Measurements from ENCODE around the gene TIMMDC1.

Gene TIMMDC1

GRCh38 chr3:119481079-119481478 lies 17.3 kb upstream of the TIMMDC1 start:
- Histone ChIP-seq H2AK5ac (ENCODE audit: low read length) (no peak overlapping the region), H3K27me3 (ENCODE audit: insufficient read depth, low read length) (no peaks in the 10 kb centered on the region), H4K12ac (ENCODE audit: low read depth, low read length) (no peak overlapping the region), H2AFZ (ENCODE audit: insufficient read depth, low read length, poor library complexity) (no peak overlapping the region), H2BK12ac (ENCODE audit: low read length) (no peak overlapping the region), H2BK120ac (ENCODE audit: insufficient read depth, low read length, poor library complexity) (no peak overlapping the region), H3K36me3 (ENCODE audit: control insufficient read depth in 1 of 2, insufficient read depth in 2 of 2, low read length in 2 of 2) (peaks cover 0 to 13% of the 10 kb centered on the region in 2 experiments), H3K18ac (ENCODE audit: low read length) (no peak overlapping the region), H3K9ac (ENCODE audit: low read length) (no peak overlapping the region), H3K23ac (ENCODE audit: low read length) (no peak overlapping the region), H3K27ac (ENCODE audit: low read depth, low read length) (no peak overlapping the region), H3K9me3 (ENCODE audit: insufficient read depth, low read depth, low read length) (no peaks in the 10 kb centered on the region), H3K4me1 (ENCODE audit: control insufficient read depth in 1 of 2, insufficient read depth in 2 of 2, low read length in 2 of 2) (no peaks in the 10 kb centered on the region), H3K4me2 (ENCODE audit: low read length) (no peak overlapping the region), H3K4ac (ENCODE audit: low read depth, low read length) (no peak overlapping the region), H4K91ac (ENCODE audit: low read depth, low read length) (no peak overlapping the region), H4K8ac (ENCODE audit: low read depth, low read length) (no peak overlapping the region), H3K4me3 (ENCODE audit: low read depth, low read length) (no peak overlapping the region), H3K79me2 (ENCODE audit: control insufficient read depth, insufficient read depth, low read length, poor library complexity) (no peaks in the 10 kb centered on the region), H2BK5ac (ENCODE audit: low read depth, low read length, poor library complexity) (no peak overlapping the region), H3K14ac (ENCODE audit: low read length) (no peak overlapping the region), H3K79me1 (ENCODE audit: low read length) (no peaks in the 10 kb centered on the region)
- no peak for DNase-seq
- WGBS (ENCODE audit: extremely low coverage, insufficient coverage, insufficient read length), result no CpG with 5 or more reads among the region's 2 CpGs

- H2BK5ac ChIP-seq (ENCODE audit: low read depth, low read length, poor library complexity), result no peak overlapping the region
- H2AFZ ChIP-seq (ENCODE audit: insufficient read depth, low read length, poor library complexity), result no peak overlapping the region
- peaks cover 2 to 9% of the 10 kb centered on the region in 2 experiments for H3K36me3 ChIP-seq (ENCODE audit: control insufficient read depth in 1 of 2, insufficient read depth in 2 of 2, low read length in 2 of 2)
- DNase-seq, result no peak
- no peak overlapping the region for H3K18ac ChIP-seq (ENCODE audit: low read length)
- H4K91ac ChIP-seq (ENCODE audit: low read depth, low read length), result no peak overlapping the region
- WGBS (ENCODE audit: extremely low coverage, insufficient coverage, insufficient read length), result no CpG with 5 or more reads among the region's 1 CpG
- H2AK5ac ChIP-seq (ENCODE audit: low read length), result no peak overlapping the region
- no peak overlapping the region for H3K4me2 ChIP-seq (ENCODE audit: low read length)
- no peak overlapping the region for H2BK120ac ChIP-seq (ENCODE audit: insufficient read depth, low read length, poor library complexity)
- H3K27ac ChIP-seq (ENCODE audit: low read depth, low read length), result no peak overlapping the region
- H3K4ac ChIP-seq (ENCODE audit: low read depth, low read length), result no peak overlapping the region
- no peak overlapping the region for H3K4me3 ChIP-seq (ENCODE audit: low read depth, low read length)
- H4K12ac ChIP-seq (ENCODE audit: low read depth, low read length), result no peak overlapping the region
- no peaks in the 10 kb centered on the region for H3K9me3 ChIP-seq (ENCODE audit: insufficient read depth, low read depth, low read length)
- no peak overlapping the region for H3K14ac ChIP-seq (ENCODE audit: low read length)
- H3K9ac ChIP-seq (ENCODE audit: low read length), result no peak overlapping the region
- no peak overlapping the region for H3K23ac ChIP-seq (ENCODE audit: low read length)
- no peaks in the 10 kb centered on the region for H3K79me2 ChIP-seq (ENCODE audit: control insufficient read depth, insufficient read depth, low read length, poor library complexity)
- H4K8ac ChIP-seq (ENCODE audit: low read depth, low read length), result no peak overlapping the region
- no peaks in the 10 kb centered on the region for H3K79me1 ChIP-seq (ENCODE audit: low read length)
- H3K4me1 ChIP-seq (ENCODE audit: control insufficient read depth in 1 of 2, insufficient read depth in 2 of 2, low read length in 2 of 2), result no peaks in the 10 kb centered on the region
- no peak overlapping the region for H2BK12ac ChIP-seq (ENCODE audit: low read length)
- H3K27me3 ChIP-seq (ENCODE audit: insufficient read depth, low read length), result no peaks in the 10 kb centered on the region
These were observed 15.2 kb upstream of the TIMMDC1 start for GRCh38 chr3:119483101-119483500.

GRCh38 chr3:119485563-119485962 lies 12.8 kb upstream of the TIMMDC1 start:
- Histone ChIP-seq H2AK5ac (ENCODE audit: low read length) (no peak overlapping the region), H3K4me1 (ENCODE audit: control insufficient read depth in 1 of 2, insufficient read depth in 2 of 2, low read length in 2 of 2) (no peaks in the 10 kb centered on the region), H3K9ac (ENCODE audit: low read length) (no peak overlapping the region), H3K4ac (ENCODE audit: low read depth, low read length) (no peak overlapping the region), H4K91ac (ENCODE audit: low read depth, low read length) (no peak overlapping the region), H2BK12ac (ENCODE audit: low read length) (no peak overlapping the region), H3K4me2 (ENCODE audit: low read length) (no peak overlapping the region), H3K79me2 (ENCODE audit: control insufficient read depth, insufficient read depth, low read length, poor library complexity) (no peaks in the 10 kb centered on the region), H3K9me3 (ENCODE audit: insufficient read depth, low read depth, low read length) (no peaks in the 10 kb centered on the region), H3K4me3 (ENCODE audit: low read depth, low read length) (no peak overlapping the region), H4K8ac (ENCODE audit: low read depth, low read length) (no peak overlapping the region), H4K12ac (ENCODE audit: low read depth, low read length) (no peak overlapping the region), H3K36me3 (ENCODE audit: control insufficient read depth in 1 of 2, insufficient read depth in 2 of 2, low read length in 2 of 2) (peaks cover 2 to 10% of the 10 kb centered on the region in 2 experiments), H3K14ac (ENCODE audit: low read length) (no peak overlapping the region), H3K23ac (ENCODE audit: low read length) (no peak overlapping the region), H3K18ac (ENCODE audit: low read length) (no peak overlapping the region), H2BK5ac (ENCODE audit: low read depth, low read length, poor library complexity) (no peak overlapping the region), H3K27ac (ENCODE audit: low read depth, low read length) (no peak overlapping the region), H3K27me3 (ENCODE audit: insufficient read depth, low read length) (no peaks in the 10 kb centered on the region), H2BK120ac (ENCODE audit: insufficient read depth, low read length, poor library complexity) (no peak overlapping the region), H2AFZ (ENCODE audit: insufficient read depth, low read length, poor library complexity) (no peak overlapping the region), H3K79me1 (ENCODE audit: low read length) (no peaks in the 10 kb centered on the region)
- WGBS (ENCODE audit: extremely low coverage, insufficient coverage, insufficient read length), result no CpG with 5 or more reads among the region's 2 CpGs
- DNase-seq, result no peak

GRCh38 chr3:119490153-119490552 lies 8.2 kb upstream of the TIMMDC1 start:
- H2AK5ac ChIP-seq (ENCODE audit: low read length), result no peak overlapping the region
- H3K4me1 ChIP-seq (ENCODE audit: control insufficient read depth in 1 of 2, insufficient read depth in 2 of 2, low read length in 2 of 2), result no peaks in the 10 kb centered on the region
- no peak overlapping the region for H3K23ac ChIP-seq (ENCODE audit: low read length)
- H2BK12ac ChIP-seq (ENCODE audit: low read length), result no peak overlapping the region
- DNase-seq, result no peak
- no peaks in the 10 kb centered on the region for H3K9me3 ChIP-seq (ENCODE audit: insufficient read depth, low read depth, low read length)
- H4K8ac ChIP-seq (ENCODE audit: low read depth, low read length), result no peak overlapping the region
- H3K79me1 ChIP-seq (ENCODE audit: low read length), result no peaks in the 10 kb centered on the region
- H3K79me2 ChIP-seq (ENCODE audit: control insufficient read depth, insufficient read depth, low read length, poor library complexity), result no peaks in the 10 kb centered on the region
- no peak overlapping the region for H2AFZ ChIP-seq (ENCODE audit: insufficient read depth, low read length, poor library complexity)
- H4K91ac ChIP-seq (ENCODE audit: low read depth, low read length), result no peak overlapping the region
- no peaks in the 10 kb centered on the region for H3K27me3 ChIP-seq (ENCODE audit: insufficient read depth, low read length)
- no peak overlapping the region for H3K14ac ChIP-seq (ENCODE audit: low read length)
- no peak overlapping the region for H4K12ac ChIP-seq (ENCODE audit: low read depth, low read length)
- H3K18ac ChIP-seq (ENCODE audit: low read length), result no peak overlapping the region
- H3K9ac ChIP-seq (ENCODE audit: low read length), result no peak overlapping the region
- H3K4me3 ChIP-seq (ENCODE audit: low read depth, low read length), result no peak overlapping the region
- H3K4me2 ChIP-seq (ENCODE audit: low read length), result no peak overlapping the region
- peaks cover 2 to 10% of the 10 kb centered on the region in 2 experiments for H3K36me3 ChIP-seq (ENCODE audit: control insufficient read depth in 1 of 2, insufficient read depth in 2 of 2, low read length in 2 of 2)
- no CpG with 5 or more reads among the region's 2 CpGs for WGBS (ENCODE audit: extremely low coverage, insufficient coverage, insufficient read length)
- no peak overlapping the region for H3K27ac ChIP-seq (ENCODE audit: low read depth, low read length)
- H2BK120ac ChIP-seq (ENCODE audit: insufficient read depth, low read length, poor library complexity), result no peak overlapping the region
- H2BK5ac ChIP-seq (ENCODE audit: low read depth, low read length, poor library complexity), result no peak overlapping the region
- no peak overlapping the region for H3K4ac ChIP-seq (ENCODE audit: low read depth, low read length)
